HepG2 (cell line): ENCODE results near the gene TRIM74. TPM values are rescaled to one million over a fixed set of nuclear protein-coding genes. Genes with fewer than 3 reads are reported as not detected.
"Not testable (repeated sequence)": the region's sequence is repeated elsewhere in the genome, so short reads cannot be mapped to it uniquely, and the experiment has no call there.

ENCODE experiments used
- ATAC-seq: fragments of 200-7000 bp; cut with Tn5 transposase; 3 replicates; pipeline ENCODE4 v1.9.1; 2020; ENCODE audit warnings: mild to moderate bottlenecking, moderate library complexity
- BruUV-seq: library from RNA; stranded (reverse); fragments of 400-500 nt; replicated peaks from 2 replicates; lab custom pipeline; 2021; lab: Mats Ljungman, UMichigan
- CTCF ChIA-PET: fragments of 300-600 bp; formaldehyde crosslinking; extraction: SDS; loops from one replicate; lab custom pipeline; 2021; ENCODE audit warnings: low total read pairs, inconsistent platforms, low intra/inter-chr PET ratio; lab: Yijun Ruan, JAX
- POLR2A ChIA-PET: fragments of 350-600 bp; sonication (Branson Sonifier 250); formaldehyde crosslinking; loops from one replicate; lab custom pipeline; 2020; ENCODE audit warnings: antibody characterized with exemption, inconsistent platforms; lab: Yijun Ruan, JAX
- DNase-seq: peaks from one replicate; pipeline ENCODE4 v3.0.0-alpha.2; 2015; ENCODE audit warnings: low spot score
- FAIRE-seq: peaks from 3 replicates; lab custom pipeline; 2011; peaks lifted over from hg19 to GRCh38; lab: Jason Lieb, UNC
- H2AFZ ChIP-seq: one replicate; pipeline ENCODE4 v1.6.1; 2011; ENCODE audit warnings: low read length, inconsistent platforms
- H3K27ac ChIP-seq: fragments of 300-600 bp; 3 replicates; pipeline ENCODE4 v1.8.0; 2011; ENCODE audit warnings: mixed run types, mild to moderate bottlenecking, mixed read lengths, low read length, inconsistent platforms; ENCODE audit not compliant: insufficient read depth; ENCODE audit errors: extremely low read length
- H3K27me3 ChIP-seq, 2 experiments: fragments of 200-600 bp in 1 of 2; 2 replicates in 1 of 2; 3 replicates in 1 of 2; pipeline versions ENCODE4 v1.6.0 to v1.8.0; 2011; ENCODE audit warnings: low read length in 2 of 2, mild to moderate bottlenecking in 2 of 2, moderate library complexity in 2 of 2, inconsistent platforms in 1 of 2; ENCODE audit not compliant: insufficient read depth in 2 of 2, control insufficient read depth in 1 of 2
- H3K36me3 ChIP-seq, 2 experiments: fragments of 200-600 bp in 1 of 2; replicated peaks in 1 of 2; 2 replicates in 1 of 2; 3 replicates in 1 of 2; pipeline versions ENCODE4 v1.5.1 to v1.8.0; 2011; ENCODE audit warnings: low read length in 2 of 2, inconsistent platforms in 1 of 2; ENCODE audit not compliant: insufficient read depth in 2 of 2, control insufficient read depth in 1 of 2
- H3K4me1 ChIP-seq: 2 replicates; pipeline ENCODE4 v1.5.1; 2012; ENCODE audit warnings: low read length, inconsistent platforms; ENCODE audit not compliant: insufficient read depth
- H3K4me2 ChIP-seq: 2 replicates; pipeline ENCODE4 v1.6.0; 2011; ENCODE audit warnings: low read depth, low read length, inconsistent platforms
- H3K4me3 ChIP-seq, 3 experiments: fragments of 200-600 bp in 1 of 3; sonication (generic), shearing (Covaris generic) in 1 of 3; replicated peaks in 1 of 3; 2 replicates each; pipeline ENCODE4 v1.5.1; 2011 to 2016; ENCODE audit warnings: low read length in 3 of 3, inconsistent platforms in 2 of 3, low read depth in 2 of 3, mild to moderate bottlenecking in 2 of 3, control low read depth in 1 of 3, mixed read lengths in 1 of 3; ENCODE audit not compliant: insufficient read depth in 1 of 3
- H3K79me2 ChIP-seq: one replicate; pipeline ENCODE4 v1.6.1; 2011; ENCODE audit warnings: low read length, inconsistent platforms; ENCODE audit not compliant: insufficient read depth
- H3K9ac ChIP-seq: 2 replicates; pipeline ENCODE4 v1.6.0; 2011; ENCODE audit warnings: mild to moderate bottlenecking, low read depth, low read length, inconsistent platforms; ENCODE audit not compliant: insufficient read depth
- H3K9me3 ChIP-seq: 2 replicates; pipeline ENCODE4 v1.5.1; 2012; ENCODE audit warnings: mild to moderate bottlenecking, low read length
- H4K20me1 ChIP-seq: 2 replicates; pipeline ENCODE4 v1.6.0; 2011; ENCODE audit warnings: inconsistent platforms, mild to moderate bottlenecking, low read length, moderate library complexity; ENCODE audit not compliant: insufficient read depth
- CEBPG ChIP-seq: IDR thresholded peaks from 2 replicates; pipeline ENCODE4 v1.6.1; 2016
- FOXA1 ChIP-seq, 2 experiments: fragments of 450-650 bp in 1 of 2; sonication (generic) in 1 of 2; formaldehyde crosslinking in 1 of 2; IDR thresholded peaks; 2 replicates each; pipeline versions ENCODE4 v1.4.0 to v1.6.1; 2016 to 2020; ENCODE audit warnings: missing genetic modification reagents in 1 of 2
- FOXK2 ChIP-seq: fragments of 450-650 bp; IDR thresholded peaks from 2 replicates; pipeline ENCODE4 v1.6.1; 2016
- LCORL ChIP-seq, 2 experiments: fragments of 450-650 bp in 1 of 2; sonication (generic) in 1 of 2; formaldehyde crosslinking in 1 of 2; IDR thresholded peaks; 2 replicates each; pipeline versions ENCODE4 v1.5.0 to v1.6.1; 2017 to 2020; ENCODE audit warnings: antibody characterized with exemption in 1 of 2, missing genetic modification reagents in 1 of 2
- NONO ChIP-seq, 2 experiments: fragments of 450-650 bp in 1 of 2; sonication (generic) in 1 of 2; formaldehyde crosslinking in 1 of 2; IDR thresholded peaks in 1 of 2; conservative IDR thresholded peaks in 1 of 2; 2 replicates each; pipeline versions ENCODE4 v1.6.1 to v1.8.0; 2017 to 2022; ENCODE audit warnings: mild to moderate bottlenecking in 1 of 2, missing genetic modification reagents in 1 of 2, moderate library complexity in 1 of 2
- NR2C2 ChIP-seq: sonication (generic); formaldehyde crosslinking; IDR thresholded peaks from 2 replicates; pipeline ENCODE4 v1.4.0; 2020; ENCODE audit warnings: missing genetic modification reagents, mild to moderate bottlenecking, moderate library complexity, borderline replicate concordance
- REPIN1 ChIP-seq: sonication (generic); formaldehyde crosslinking; IDR thresholded peaks from 2 replicates; pipeline ENCODE4 v1.8.0; 2022; ENCODE audit warnings: missing genetic modification reagents, low read depth, mild to moderate bottlenecking, borderline replicate concordance
- SAP130 ChIP-seq: IDR thresholded peaks from 2 replicates; pipeline ENCODE4 v1.6.1; 2016; ENCODE audit warnings: low read depth
- THAP11 ChIP-seq: IDR thresholded peaks from 2 replicates; pipeline ENCODE4 v1.6.1; 2016; ENCODE audit warnings: missing biosample characterization, missing genetic modification reagents
- ZFY ChIP-seq: sonication (generic); formaldehyde crosslinking; IDR thresholded peaks from 2 replicates; pipeline ENCODE4 v1.4.0; 2020; ENCODE audit warnings: missing genetic modification reagents
- ZMYM2 ChIP-seq: sonication (generic); formaldehyde crosslinking; IDR thresholded peaks from 2 replicates; pipeline ENCODE4 v1.8.0; 2022; ENCODE audit warnings: mild to moderate bottlenecking, missing genetic modification reagents
- ZNF121 ChIP-seq: sonication (generic); formaldehyde crosslinking; IDR thresholded peaks from 2 replicates; pipeline ENCODE4 v1.5.0; 2020; ENCODE audit warnings: mild to moderate bottlenecking, missing genetic modification reagents
- ZNF292 ChIP-seq: sonication (generic); formaldehyde crosslinking; IDR thresholded peaks from 2 replicates; pipeline ENCODE4 v1.8.1; 2022; ENCODE audit warnings: mild to moderate bottlenecking, low read depth, missing genetic modification reagents, borderline replicate concordance
- ZNF430 ChIP-seq: sonication (generic); formaldehyde crosslinking; IDR thresholded peaks from 2 replicates; pipeline ENCODE4 v1.9.0; 2021; ENCODE audit warnings: mild to moderate bottlenecking, missing genetic modification reagents
- WGBS: methylation state at CpG from one replicate; pipeline ENCODE4 v1.1.6; 2017; ENCODE audit warnings: low lambda C conversion rate; 5-methylcytosine and 5-hydroxymethylcytosine counted together
- in situ Hi-C: cut with HindIII; loops from 2 replicates; pipeline ENCODE4 v1.10.0; 2017; ENCODE audit warnings: low pct_unique_long_range_greater_than_20kb; ENCODE audit not compliant: extremely low pct_ligation_motif_present
- intact Hi-C: fragments of 100-400 bp; cut with micrococcal nuclease; formaldehyde crosslinking; loops from one replicate; pipeline ENCODE4 v1.10.0; 2022; ENCODE audit not compliant: unreplicated experiment
- polyA plus RNA-seq, 8 experiments: library from polyadenylated mRNA; depleted of rRNA in 3 of 8; stranded (reverse) in 7 of 8; unstranded in 1 of 8; fragments of >200 nt; fragmentation: Illumina TruSeq in 4 of 8; extraction: Trizol in 4 of 8; gene quantifications; 2 replicates each; pipeline versions ENCODE4 v1.2.1 to v1.2.3, GENCODE V29; 2011 to 2016; ENCODE audit warnings: low read depth in 4 of 8, missing spikeins in 1 of 8, mixed read lengths in 1 of 8; ENCODE audit not compliant: insufficient read depth in 1 of 8
- total RNA-seq, 5 experiments: library from RNA; depleted of rRNA; stranded (reverse); fragments of >200 nt; fragmentation: Illumina TruSeq; extraction: Trizol; gene quantifications; 2 replicates each; pipeline ENCODE4 v1.2.3, GENCODE V29; 2016; ENCODE audit warnings: low read depth in 1 of 5
- TF ChIP-seq, protein P1 (sequence below): sonication (generic); formaldehyde crosslinking; IDR thresholded peaks from 2 replicates; pipeline ENCODE4 v1.5.1; 2020; ENCODE audit warnings: mild to moderate bottlenecking, missing genetic modification reagents, moderate library complexity

The TRIM74 gene
- total and polyA plus RNA-seq, 2 of the 13 experiments (the other 11 are each of a cell fraction or from before 2014, with no cell fraction given), result 0.51 to 1.4 TPM

DNA sequence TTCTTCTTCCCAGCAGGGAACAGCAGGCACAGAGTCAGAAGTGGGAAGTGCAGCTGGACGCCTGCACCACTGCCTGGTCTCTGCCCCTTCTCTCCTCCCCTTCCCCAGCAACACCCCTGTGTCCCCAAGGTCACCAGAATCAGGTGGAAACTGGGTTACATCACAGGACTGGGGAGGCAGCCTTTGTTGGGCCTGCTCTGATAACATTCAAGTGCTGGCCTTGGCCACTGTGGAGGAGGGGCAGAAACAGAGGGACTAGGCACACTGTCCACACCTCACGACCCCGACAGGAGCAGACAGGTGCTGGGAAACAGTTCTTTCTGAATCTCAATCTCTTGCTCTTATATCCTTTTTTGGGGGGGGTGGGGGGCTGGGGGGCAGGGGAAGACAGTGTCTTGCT lies 2.4 kb downstream of the TRIM74 start (continued):
- peak; percentile 84 for TF ChIP-seq ZNF121 (CRISPR knock-in tag)
- peak; percentile 28; the same call in 1 of the 2 replicates for TF ChIP-seq ZFY
- TF ChIP-seq ZMYM2 (CRISPR knock-in tag), result peak; percentile 44; the same call in 1 of the 2 replicates
- TF ChIP-seq THAP11, result 0 out of 2 replicates have a peak, but pooled peaks have one; percentile 28
- 0 out of 2 replicates have a peak, but pooled peaks have one; percentile 42 for TF ChIP-seq ZNF430 (CRISPR knock-in tag)
- not testable (repeated sequence) for TF ChIP-seq LCORL, FOXA1, NONO (IDR thresholded peaks at IDR 0.05)
- TF ChIP-seq LCORL (CRISPR knock-in tag; IDR thresholded peaks at IDR 0.05), result 0 out of 2 replicates have a peak, but pooled peaks have one; percentile 19
- TF ChIP-seq, protein P1, sequence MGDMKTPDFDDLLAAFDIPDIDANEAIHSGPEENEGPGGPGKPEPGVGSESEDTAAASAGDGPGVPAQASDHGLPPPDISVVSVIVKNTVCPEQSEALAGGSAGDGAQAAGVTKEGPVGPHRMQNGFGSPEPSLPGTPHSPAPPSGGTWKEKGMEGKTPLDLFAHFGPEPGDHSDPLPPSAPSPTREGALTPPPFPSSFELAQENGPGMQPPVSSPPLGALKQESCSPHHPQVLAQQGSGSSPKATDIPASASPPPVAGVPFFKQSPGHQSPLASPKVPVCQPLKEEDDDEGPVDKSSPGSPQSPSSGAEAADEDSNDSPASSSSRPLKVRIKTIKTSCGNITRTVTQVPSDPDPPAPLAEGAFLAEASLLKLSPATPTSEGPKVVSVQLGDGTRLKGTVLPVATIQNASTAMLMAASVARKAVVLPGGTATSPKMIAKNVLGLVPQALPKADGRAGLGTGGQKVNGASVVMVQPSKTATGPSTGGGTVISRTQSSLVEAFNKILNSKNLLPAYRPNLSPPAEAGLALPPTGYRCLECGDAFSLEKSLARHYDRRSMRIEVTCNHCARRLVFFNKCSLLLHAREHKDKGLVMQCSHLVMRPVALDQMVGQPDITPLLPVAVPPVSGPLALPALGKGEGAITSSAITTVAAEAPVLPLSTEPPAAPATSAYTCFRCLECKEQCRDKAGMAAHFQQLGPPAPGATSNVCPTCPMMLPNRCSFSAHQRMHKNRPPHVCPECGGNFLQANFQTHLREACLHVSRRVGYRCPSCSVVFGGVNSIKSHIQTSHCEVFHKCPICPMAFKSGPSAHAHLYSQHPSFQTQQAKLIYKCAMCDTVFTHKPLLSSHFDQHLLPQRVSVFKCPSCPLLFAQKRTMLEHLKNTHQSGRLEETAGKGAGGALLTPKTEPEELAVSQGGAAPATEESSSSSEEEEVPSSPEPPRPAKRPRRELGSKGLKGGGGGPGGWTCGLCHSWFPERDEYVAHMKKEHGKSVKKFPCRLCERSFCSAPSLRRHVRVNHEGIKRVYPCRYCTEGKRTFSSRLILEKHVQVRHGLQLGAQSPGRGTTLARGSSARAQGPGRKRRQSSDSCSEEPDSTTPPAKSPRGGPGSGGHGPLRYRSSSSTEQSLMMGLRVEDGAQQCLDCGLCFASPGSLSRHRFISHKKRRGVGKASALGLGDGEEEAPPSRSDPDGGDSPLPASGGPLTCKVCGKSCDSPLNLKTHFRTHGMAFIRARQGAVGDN (CRISPR knock-in tag), result peak; percentile 27; the same call in 1 of the 2 replicates
- 0 out of 2 replicates have a peak, but pooled peaks have one; percentile 30 for TF ChIP-seq FOXA1 (CRISPR knock-in tag; IDR thresholded peaks at IDR 0.05)
- TF ChIP-seq CEBPG (CRISPR knock-in tag), result 0 out of 2 replicates have a peak, but pooled peaks have one; percentile 11
- TF ChIP-seq ZNF292 (CRISPR knock-in tag), result peak; percentile 48; the same call in 1 of the 2 replicates
- TF ChIP-seq NR2C2 (CRISPR knock-in tag), result 0 out of 2 replicates have a peak, but pooled peaks have one; percentile 15
- 0 out of 2 replicates have a peak, but pooled peaks have one; percentile 60 for TF ChIP-seq NONO (CRISPR knock-in tag; conservative IDR thresholded peaks at IDR 0.05)
- TF ChIP-seq SAP130 (CRISPR knock-in tag), result peak; percentile 35; the same call in 1 of the 2 replicates
- peak; percentile 19; the same call in 1 of the 2 replicates for TF ChIP-seq REPIN1
- TF ChIP-seq FOXK2, result peak; percentile 28; the same call in 1 of the 2 replicates
- TF ChIP-seq, all 625 proteins: peak for 48; not testable (repeated sequence) for 577

DNA sequence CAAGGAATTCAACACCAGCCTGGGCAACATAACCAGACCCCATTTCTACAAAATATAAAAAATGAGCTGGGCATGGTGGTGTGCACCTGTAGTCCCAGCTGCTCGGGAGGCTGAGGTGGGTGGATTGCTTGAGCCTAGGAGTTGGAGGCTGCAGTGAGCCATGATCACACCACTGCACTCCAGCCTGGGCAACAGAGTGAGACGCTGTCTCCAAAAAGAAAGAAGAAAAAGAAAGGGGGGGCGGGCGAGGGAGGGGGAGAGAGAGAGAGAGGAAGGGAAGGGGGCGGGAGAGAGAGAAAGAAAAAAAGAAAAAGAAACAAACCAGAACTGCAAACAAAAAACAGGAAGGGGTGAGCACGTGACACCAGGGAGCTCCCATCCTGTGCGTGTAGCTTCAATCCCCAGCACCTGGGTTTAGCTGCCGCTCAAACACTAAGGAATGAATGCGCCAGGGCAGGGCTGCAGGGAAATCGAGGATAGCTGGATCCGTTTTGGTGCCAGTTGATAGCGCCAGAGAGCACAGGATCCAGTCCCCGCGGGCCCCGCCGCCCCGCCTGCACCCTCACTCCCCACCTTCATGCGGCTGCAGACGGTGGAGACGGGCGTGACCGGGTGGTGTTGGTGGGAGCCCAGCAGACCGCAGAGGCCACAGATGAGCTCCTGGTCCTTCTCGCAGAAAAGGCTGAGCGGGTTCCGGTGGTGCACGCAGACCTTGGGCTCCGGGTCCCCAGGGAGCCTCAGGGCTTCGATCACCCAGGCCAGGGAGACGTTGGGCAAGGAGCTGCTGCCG lies 3.9 kb downstream of the TRIM74 start:
- H3K27me3 ChIP-seq, intact Hi-C loops, H3K36me3 ChIP-seq, H3K27ac ChIP-seq, POLR2A ChIA-PET, BruUV-seq, H2AFZ ChIP-seq, in situ Hi-C loops, CTCF ChIA-PET, H3K4me1 ChIP-seq, ATAC-seq, H4K20me1 ChIP-seq, H3K79me2 ChIP-seq, H3K4me2 ChIP-seq, FAIRE-seq, H3K9me3 ChIP-seq, H3K9ac ChIP-seq, H3K4me3 ChIP-seq, DNase-seq: not testable (repeated sequence)
- no CpG with 5 or more reads among the region's 31 CpGs for WGBS
